Measurements from ENCODE around the gene ERGIC1.

The ERGIC1 gene

DNA sequence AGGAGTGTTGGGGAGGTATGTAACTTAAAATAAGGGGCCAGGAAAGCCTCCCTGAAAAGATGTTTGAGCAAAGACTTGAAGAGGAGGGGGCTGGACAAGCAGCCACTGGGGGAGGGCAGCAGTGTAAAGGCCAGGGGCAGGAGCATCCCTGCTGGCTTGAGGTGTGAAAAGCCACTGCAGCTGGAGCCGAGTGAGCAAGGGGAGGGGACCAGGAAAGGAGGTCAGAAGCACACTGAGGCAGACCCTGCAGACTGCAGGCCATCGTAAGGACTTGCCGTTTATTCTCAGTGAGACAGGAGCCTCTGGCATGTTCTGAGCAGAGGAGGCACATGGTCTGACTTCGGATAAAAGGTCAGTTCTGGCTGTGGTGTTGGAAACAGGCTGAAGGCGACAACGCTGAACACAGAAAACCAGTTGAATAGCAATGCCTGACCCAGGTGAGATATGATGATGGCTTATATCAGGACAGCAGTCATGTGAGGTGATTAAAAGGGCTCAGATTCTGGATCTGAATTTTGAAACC is 10.2 kb upstream of the ERGIC1 start:
- ChIA-PET CTCF (interaction anchor here (0.7 to 1.2 kb wide), 2 partner anchors 16 to 76 kb away, joined by 3 to 4 read pairs; no protein-coding TSS in a partner anchor), POLR2A (no interaction called here)
- TF ChIP-seq SP1 (IDR thresholded peaks at IDR 0.05) (no peak), FOXK2 (IDR thresholded peaks at IDR 0.05) (no peak), HDGF (IDR thresholded peaks at IDR 0.05; ENCODE audit: borderline replicate concordance) (no peak), ARNT (IDR thresholded peaks at IDR 0.05) (no peak), FOXM1 (IDR thresholded peaks at IDR 0.05; ENCODE audit: borderline replicate concordance) (no peak), CTBP1 (IDR thresholded peaks at IDR 0.05; ENCODE audit: borderline replicate concordance) (no peak), FOXA1 (IDR thresholded peaks at IDR 0.05) (no peak), TARDBP (IDR thresholded peaks at IDR 0.05) (no peak), ELF4 (IDR thresholded peaks at IDR 0.05) (no peak), BHLHE40 (IDR thresholded peaks at IDR 0.05; ENCODE audit: borderline replicate concordance) (no peak), NFRKB (IDR thresholded peaks at IDR 0.05) (no peak), SUZ12 (IDR thresholded peaks at IDR 0.05) (no peak), L3MBTL2 (conservative IDR thresholded peaks at IDR 0.05) (no peak), LEF1 (IDR thresholded peaks at IDR 0.05; ENCODE audit: borderline replicate concordance) (no peak), ZNF384 (IDR thresholded peaks at IDR 0.05) (no peak), PKNOX1 (IDR thresholded peaks at IDR 0.05) (no peak)
- no peak for DNase-seq (ENCODE audit: extremely low spot score)

DNA sequence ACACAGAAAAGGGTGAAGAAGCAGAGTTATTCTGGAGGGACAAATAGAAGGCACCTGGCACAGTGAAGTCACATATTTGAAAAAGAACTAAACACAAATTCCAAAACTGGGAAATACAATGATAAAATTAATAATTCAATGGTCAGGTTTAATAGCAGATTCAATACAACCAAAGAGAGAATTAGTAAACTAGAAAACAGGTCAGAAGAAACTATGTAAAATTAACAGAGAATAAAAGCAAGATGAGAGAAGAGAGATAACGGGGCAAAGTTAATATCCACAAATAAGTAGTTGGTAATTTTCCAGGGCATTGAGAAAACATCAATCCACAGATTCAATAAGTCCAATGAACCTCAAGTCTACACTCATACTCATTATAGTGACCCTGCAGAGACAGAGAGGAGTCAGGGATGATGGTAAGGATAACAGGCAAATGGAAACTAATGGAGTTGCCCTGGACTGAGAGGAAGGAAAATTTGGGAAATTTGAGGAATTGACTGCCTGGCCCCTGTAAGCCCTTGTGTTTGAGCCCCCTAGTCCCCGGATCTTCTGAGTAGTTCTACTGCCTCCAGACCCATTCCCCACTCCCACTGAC is 8.3 kb upstream of the ERGIC1 start:
- CTCF ChIA-PET, result no interaction called here
- POLR2A ChIA-PET, result no interaction called here

DNA sequence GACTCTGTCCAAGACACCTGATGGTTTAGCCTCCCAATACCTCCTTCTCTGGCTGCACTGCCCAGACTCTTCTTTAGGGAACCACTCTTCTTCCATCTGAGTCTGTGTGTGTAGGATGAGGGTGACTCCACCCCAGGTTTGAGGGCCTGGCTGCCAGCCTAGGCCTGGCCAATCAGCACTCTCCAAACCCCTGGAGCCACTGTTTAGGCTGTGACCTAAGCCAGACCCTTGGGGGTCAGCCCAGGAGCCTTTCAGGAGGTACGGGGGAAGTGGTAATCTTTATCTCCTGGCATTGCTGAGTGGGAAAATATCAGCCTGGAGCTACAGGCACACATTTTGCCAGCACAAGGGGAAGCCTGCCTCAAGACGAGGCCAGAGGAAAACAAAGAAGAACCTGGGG is 6.2 kb upstream of the ERGIC1 start:
- TF ChIP-seq PKNOX1 (IDR thresholded peaks at IDR 0.05), result no peak
- no peak for TF ChIP-seq FOXM1 (IDR thresholded peaks at IDR 0.05; ENCODE audit: borderline replicate concordance)
- TF ChIP-seq ZNF384 (IDR thresholded peaks at IDR 0.05), result no peak
- TF ChIP-seq L3MBTL2 (conservative IDR thresholded peaks at IDR 0.05), result no peak
- no peak for TF ChIP-seq ELF4 (IDR thresholded peaks at IDR 0.05)
- TF ChIP-seq ARNT (IDR thresholded peaks at IDR 0.05), result no peak
- TF ChIP-seq BHLHE40 (IDR thresholded peaks at IDR 0.05; ENCODE audit: borderline replicate concordance), result no peak
- no peak for TF ChIP-seq NFRKB (IDR thresholded peaks at IDR 0.05)
- no peak for TF ChIP-seq FOXA1 (IDR thresholded peaks at IDR 0.05)
- TF ChIP-seq FOXK2 (IDR thresholded peaks at IDR 0.05), result no peak
- TF ChIP-seq SP1 (IDR thresholded peaks at IDR 0.05), result no peak
- TF ChIP-seq TARDBP (IDR thresholded peaks at IDR 0.05), result no peak
- TF ChIP-seq LEF1 (IDR thresholded peaks at IDR 0.05; ENCODE audit: borderline replicate concordance), result no peak
- no peak for TF ChIP-seq CTBP1 (IDR thresholded peaks at IDR 0.05; ENCODE audit: borderline replicate concordance)
- POLR2A ChIA-PET, result no interaction called here
- DNase-seq (ENCODE audit: extremely low spot score), result no peak
- CTCF ChIA-PET, result no interaction called here

More for the DNA sequence above, 8.3 kb upstream of the ERGIC1 start:
- TF ChIP-seq HDGF (IDR thresholded peaks at IDR 0.05; ENCODE audit: borderline replicate concordance) (no peak), ARNT (IDR thresholded peaks at IDR 0.05) (no peak), L3MBTL2 (conservative IDR thresholded peaks at IDR 0.05) (no peak), SUZ12 (IDR thresholded peaks at IDR 0.05) (no peak)
- DNase-seq (ENCODE audit: extremely low spot score), result no peak

GRCh38 chr5:172828911-172829431 is 5.1 kb upstream of the ERGIC1 start:
- CTCF ChIA-PET, result interaction anchor here (1.1 kb wide), 1 partner anchor 114 kb away, joined by 4 read pairs; no protein-coding TSS in a partner anchor
- DNase-seq (ENCODE audit: extremely low spot score), result no peak
- POLR2A ChIA-PET, result interaction anchor here (1.2 kb wide), 1 partner anchor 58 kb away, joined by 3 read pairs; the partner anchor contains the start of gene DUSP1
- TF ChIP-seq LEF1 (IDR thresholded peaks at IDR 0.05; ENCODE audit: borderline replicate concordance) (no peak), SUZ12 (IDR thresholded peaks at IDR 0.05) (no peak)

DNA sequence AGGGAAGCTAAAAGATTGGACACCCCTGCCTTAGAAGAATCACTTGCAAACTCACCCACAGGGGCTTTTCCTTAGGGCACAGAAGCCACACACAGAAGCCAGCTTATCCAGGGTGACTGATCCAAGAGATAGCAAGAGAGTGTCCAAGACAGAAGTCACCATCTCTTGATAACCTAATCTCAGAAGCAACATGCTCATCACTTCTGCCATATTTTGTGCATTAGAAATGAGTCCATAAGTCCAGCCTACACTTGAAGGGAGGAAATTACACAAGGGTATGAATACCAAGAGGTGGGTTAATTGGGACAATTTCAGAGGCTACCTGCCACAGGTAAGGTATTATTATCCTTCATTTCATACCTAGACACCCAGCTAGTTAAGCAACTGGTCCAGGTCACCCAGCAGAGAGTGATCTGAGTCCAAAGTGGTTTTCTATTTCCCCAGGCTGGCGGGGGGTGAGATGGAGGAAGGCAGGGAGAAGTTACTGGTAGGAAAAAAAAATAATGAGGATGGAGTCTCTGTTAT is 3.7 kb upstream of the ERGIC1 start:
- POLR2A ChIA-PET, result interaction anchor here (0.8 kb wide), 1 partner anchor 59 kb away, joined by 3 read pairs; the partner anchor contains the start of gene DUSP1

More for the DNA sequence above, 3.7 kb upstream of the ERGIC1 start:
- no peak for DNase-seq (ENCODE audit: extremely low spot score)
- CTCF ChIA-PET, result interaction anchor here (1.1 kb wide), 1 partner anchor 116 kb away, joined by 4 read pairs; no protein-coding TSS in a partner anchor
- TF ChIP-seq CTBP1 (IDR thresholded peaks at IDR 0.05; ENCODE audit: borderline replicate concordance) (no peak), SP1 (IDR thresholded peaks at IDR 0.05) (no peak), ARNT (IDR thresholded peaks at IDR 0.05) (no peak), PKNOX1 (IDR thresholded peaks at IDR 0.05) (no peak), ELF4 (IDR thresholded peaks at IDR 0.05) (no peak), TARDBP (IDR thresholded peaks at IDR 0.05) (no peak), L3MBTL2 (conservative IDR thresholded peaks at IDR 0.05) (no peak), LEF1 (IDR thresholded peaks at IDR 0.05; ENCODE audit: borderline replicate concordance) (no peak), NFRKB (IDR thresholded peaks at IDR 0.05) (no peak), ZNF384 (IDR thresholded peaks at IDR 0.05) (no peak), FOXK2 (IDR thresholded peaks at IDR 0.05) (no peak)

Measured in HEK293T (cell line).